ENCODE data around the gene SLBP.

The SLBP gene

DNA sequence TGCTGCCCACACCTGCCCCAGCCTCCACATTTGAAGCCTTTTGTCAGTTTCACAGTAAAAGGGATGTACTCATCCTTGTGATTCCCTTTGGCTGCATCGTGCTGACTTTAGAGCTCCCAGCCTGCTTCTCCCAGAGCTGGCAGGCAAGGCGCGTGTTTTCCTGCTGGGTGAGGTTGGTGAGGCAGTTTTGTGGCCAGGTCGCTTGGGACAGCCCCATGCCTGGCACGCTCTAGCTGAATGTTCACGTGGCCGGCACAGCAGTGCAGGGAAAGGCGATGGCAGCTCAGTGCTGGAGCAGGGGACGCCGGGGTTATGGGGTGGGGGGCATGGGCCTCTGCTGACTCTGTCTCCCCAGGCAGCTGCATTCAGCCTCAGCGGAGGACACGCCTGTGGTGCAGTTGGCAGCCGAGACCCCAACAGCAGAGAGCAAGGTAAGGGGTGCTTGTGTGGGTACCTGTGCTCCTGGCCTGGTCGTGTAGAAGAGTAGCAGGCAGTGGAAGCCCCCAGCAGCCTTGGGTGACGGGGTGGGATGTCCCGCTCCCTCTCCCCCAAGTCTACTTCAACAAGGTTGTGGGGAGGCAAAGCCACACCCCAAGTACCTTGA is 18.5 kb upstream of the SLBP start:
- TF ChIP-seq, protein P1, sequence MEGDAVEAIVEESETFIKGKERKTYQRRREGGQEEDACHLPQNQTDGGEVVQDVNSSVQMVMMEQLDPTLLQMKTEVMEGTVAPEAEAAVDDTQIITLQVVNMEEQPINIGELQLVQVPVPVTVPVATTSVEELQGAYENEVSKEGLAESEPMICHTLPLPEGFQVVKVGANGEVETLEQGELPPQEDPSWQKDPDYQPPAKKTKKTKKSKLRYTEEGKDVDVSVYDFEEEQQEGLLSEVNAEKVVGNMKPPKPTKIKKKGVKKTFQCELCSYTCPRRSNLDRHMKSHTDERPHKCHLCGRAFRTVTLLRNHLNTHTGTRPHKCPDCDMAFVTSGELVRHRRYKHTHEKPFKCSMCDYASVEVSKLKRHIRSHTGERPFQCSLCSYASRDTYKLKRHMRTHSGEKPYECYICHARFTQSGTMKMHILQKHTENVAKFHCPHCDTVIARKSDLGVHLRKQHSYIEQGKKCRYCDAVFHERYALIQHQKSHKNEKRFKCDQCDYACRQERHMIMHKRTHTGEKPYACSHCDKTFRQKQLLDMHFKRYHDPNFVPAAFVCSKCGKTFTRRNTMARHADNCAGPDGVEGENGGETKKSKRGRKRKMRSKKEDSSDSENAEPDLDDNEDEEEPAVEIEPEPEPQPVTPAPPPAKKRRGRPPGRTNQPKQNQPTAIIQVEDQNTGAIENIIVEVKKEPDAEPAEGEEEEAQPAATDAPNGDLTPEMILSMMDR (IDR thresholded peaks at IDR 0.05): no peak

DNA sequence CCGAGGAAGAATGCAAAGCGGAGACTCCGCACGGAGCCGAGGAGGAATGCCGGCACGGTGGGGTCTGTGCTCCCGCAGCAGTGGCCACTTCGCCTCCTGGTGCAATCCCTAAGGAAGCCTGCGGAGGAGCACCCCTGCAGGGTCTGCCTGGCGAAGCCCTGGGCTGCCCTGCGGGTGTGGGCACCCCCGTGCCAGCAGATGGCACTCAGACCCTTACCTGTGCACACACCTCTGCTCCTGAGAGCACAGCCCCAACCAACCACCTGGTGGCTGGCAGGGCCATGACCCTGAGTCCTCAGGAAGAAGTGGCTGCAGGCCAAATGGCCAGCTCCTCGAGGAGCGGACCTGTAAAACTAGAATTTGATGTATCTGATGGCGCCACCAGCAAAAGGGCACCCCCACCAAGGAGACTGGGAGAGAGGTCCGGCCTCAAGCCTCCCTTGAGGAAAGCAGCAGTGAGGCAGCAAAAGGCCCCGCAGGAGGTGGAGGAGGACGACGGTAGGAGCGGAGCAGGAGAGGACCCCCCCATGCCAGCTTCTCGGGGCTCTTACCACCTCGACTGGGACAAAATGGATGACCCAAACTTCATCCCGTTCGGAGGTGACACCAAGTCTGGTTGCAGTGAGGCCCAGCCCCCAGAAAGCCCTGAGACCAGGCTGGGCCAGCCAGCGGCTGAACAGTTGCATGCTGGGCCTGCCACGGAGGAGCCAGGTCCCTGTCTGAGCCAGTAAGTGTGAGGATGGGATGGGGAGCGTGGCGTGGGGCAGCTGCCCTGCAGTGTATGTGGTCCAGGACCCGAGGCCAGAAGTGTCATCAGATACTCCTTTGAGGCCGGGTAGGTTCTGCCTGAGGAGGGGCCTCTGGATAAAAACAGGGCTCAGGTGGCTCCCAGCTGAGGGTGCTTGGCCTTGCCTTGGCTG is 16.2 kb upstream of the SLBP start:
- TF ChIP-seq, protein P1 (IDR thresholded peaks at IDR 0.05): peak; percentile 32; the same call in 1 of the 2 replicates

DNA sequence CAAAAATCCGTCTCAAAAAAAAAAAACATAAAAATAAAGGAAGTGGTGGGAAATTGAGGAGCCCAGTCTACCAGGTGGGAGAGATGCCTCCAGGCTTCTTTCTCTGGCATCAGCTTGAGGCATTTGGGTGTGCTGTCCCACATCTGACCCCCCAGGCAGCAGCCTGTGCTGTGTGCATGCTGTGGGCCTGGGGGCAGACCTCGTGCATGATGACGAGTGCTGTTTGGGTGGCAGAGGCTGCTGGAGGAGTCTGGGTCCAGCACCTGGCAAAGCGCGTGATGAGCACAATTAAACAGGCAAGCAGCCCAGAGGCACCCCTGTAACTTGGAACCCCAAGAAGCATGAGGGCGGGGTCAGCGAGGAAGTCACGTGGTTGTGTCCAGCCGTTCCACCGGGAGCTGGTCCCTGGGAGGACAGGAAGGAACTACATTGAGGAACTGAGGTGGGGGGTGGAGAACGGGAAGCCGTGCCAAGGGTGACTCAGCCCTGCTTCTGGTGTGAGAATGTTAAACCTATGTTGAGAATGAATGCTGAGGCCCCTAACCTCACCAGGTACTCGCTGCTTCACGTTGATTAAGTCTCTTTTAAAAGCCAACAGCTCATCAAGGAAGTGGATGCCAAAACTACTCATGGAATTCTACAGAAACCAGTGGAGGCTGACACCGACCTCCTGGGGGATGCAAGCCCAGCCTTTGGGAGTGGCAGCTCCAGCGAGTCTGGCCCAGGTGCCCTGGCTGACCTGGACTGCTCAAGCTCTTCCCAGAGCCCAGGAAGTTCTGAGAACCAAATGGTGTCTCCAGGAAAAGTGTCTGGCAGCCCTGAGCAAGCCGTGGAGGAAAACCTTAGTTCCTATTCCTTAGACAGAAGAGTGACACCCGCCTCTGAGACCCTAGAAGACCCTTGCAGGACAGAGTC is 15.3 kb upstream of the SLBP start:
- TF ChIP-seq, protein P1 (IDR thresholded peaks at IDR 0.05): no peak

- TF ChIP-seq, protein P1 (IDR thresholded peaks at IDR 0.05): peak; percentile 99
Measured at GRCh38 chr4:1726146-1726934, 14.2 kb upstream of the SLBP start.

DNA sequence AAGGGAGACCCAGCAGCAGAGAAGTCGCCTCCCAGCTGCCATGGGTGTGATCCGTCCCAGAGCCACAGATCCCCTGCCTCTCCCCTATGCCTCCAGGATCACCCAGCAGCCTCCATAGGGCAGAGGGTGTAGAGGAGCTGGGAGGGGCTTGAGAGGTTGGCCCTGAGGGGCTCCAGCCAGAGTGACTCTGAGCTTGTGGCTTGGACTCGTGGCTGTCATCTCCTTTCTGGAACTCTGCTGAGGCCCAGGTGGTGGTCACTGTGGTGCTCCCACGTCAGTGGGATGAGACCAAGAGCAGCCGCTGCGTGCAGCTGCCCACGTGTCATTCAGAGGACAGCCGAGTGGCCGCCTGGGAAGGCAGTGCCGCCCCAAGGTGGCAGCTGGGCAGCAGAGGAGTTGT is 13.4 kb upstream of the SLBP start:
- TF ChIP-seq, protein P1 (IDR thresholded peaks at IDR 0.05): no peak

- TF ChIP-seq, protein P1 (IDR thresholded peaks at IDR 0.05): no peak
Measured at GRCh38 chr4:1723131-1723801, 11.1 kb upstream of the SLBP start.
